C4-2B (cell line): Measurements from ENCODE around the gene KIF25.

Experiments used
- CTCF ChIP-seq: fragments of 450-650 bp; conservative IDR thresholded peaks from 2 replicates; pipeline ENCODE4 v1.5.1; 2017; ENCODE audit warnings: mild to moderate bottlenecking
- ZFX ChIP-seq: fragments of 450-650 bp; IDR thresholded peaks from 2 replicates; pipeline ENCODE4 v1.6.1; 2017

- TF ChIP-seq CTCF (no peak), ZFX (no peak)
Observed at GRCh38 chr6:168034537-168034936, 37.1 kb downstream of the KIF25 start.
